ENCODE results near the gene EVA1A. TPM values are rescaled to one million over a fixed set of nuclear protein-coding genes. Genes with fewer than 3 reads are reported as not detected.
A peak's percentile ranks its signal among the peaks of the same experiment; 100 is the strongest.

Gene EVA1A, protein sequence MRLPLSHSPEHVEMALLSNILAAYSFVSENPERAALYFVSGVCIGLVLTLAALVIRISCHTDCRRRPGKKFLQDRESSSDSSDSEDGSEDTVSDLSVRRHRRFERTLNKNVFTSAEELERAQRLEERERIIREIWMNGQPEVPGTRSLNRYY
- total RNA-seq, result 1 to 10 TPM in 2 of 4 donors, not detected in 2; 1.3 to 1.6 TPM

DNA sequence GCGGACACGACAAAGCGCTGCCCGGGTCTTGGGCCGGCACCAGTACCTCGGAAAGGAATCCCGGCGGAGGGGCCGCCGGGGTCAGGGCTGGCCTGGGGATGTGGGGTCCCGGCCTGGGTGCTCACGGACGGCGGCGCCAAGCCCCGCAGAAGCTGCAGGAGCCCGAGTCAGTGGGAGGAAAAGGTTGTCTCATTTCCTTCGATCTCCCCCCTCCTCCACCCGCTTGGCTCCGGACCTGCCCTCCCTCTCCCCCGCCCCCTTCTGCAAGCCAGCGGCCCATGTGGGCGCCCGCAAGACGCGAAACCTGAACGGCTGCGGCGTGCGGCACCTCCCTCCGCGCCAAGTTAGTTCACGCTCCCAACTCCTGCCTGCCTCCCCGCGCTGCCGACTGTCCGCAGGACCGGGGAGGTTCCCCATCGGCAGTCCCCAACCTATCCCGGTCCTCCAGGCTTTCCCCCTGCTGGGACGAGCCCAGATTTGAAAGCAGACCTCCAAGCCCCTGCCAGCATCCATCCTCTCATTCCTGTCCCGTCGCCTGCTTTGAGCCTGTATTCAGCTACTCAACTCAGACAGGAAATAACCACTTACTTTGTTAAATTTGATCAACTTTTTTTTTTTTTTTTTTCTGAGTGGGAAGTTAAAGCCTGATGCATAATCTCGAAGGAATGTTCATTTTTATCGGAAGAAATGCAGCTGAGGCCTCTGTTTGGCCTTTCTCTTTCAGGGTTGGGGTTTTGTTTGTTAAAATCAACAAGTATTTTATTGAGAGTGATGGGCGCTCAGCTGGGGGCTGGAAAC is at the start of gene EVA1A:
TSS of gene EVA1A (minus strand) at position 172 of the 798 bp plus-strand sequence. CDS start 42,799 bp downstream, outside the sequence.
- Histone ChIP-seq H3K36me3 (no peaks in the 10 kb centered on the region), H3K27ac (peak within 1 kb of the TSS in 2 of 4 donors; percentile 28 to 54), H3K4me1 (peaks cover 0 to 23% (median 0%) of the 10 kb centered on the region in 4 donors), H3K4me3 (peak within 1 kb of the TSS; percentile 34 to 70 (median 56)), H3K27me3 (peaks cover 0 to 9% of the 10 kb centered on the region in 2 donors), H3K9me3 (no peaks in the 10 kb centered on the region)
- DNase-seq (ENCODE audit: low spot score in 2 of 2), result no peak
- 2 to 4% methylated on average over 22 to 42 of the region's 46 CpGs for WGBS, 2 donors
- TF ChIP-seq, protein P1, sequence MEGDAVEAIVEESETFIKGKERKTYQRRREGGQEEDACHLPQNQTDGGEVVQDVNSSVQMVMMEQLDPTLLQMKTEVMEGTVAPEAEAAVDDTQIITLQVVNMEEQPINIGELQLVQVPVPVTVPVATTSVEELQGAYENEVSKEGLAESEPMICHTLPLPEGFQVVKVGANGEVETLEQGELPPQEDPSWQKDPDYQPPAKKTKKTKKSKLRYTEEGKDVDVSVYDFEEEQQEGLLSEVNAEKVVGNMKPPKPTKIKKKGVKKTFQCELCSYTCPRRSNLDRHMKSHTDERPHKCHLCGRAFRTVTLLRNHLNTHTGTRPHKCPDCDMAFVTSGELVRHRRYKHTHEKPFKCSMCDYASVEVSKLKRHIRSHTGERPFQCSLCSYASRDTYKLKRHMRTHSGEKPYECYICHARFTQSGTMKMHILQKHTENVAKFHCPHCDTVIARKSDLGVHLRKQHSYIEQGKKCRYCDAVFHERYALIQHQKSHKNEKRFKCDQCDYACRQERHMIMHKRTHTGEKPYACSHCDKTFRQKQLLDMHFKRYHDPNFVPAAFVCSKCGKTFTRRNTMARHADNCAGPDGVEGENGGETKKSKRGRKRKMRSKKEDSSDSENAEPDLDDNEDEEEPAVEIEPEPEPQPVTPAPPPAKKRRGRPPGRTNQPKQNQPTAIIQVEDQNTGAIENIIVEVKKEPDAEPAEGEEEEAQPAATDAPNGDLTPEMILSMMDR (IDR thresholded peaks at IDR 0.05), result no peak
- TF ChIP-seq POLR2A (IDR thresholded peaks at IDR 0.05), result no peak
- TF ChIP-seq EP300 (IDR thresholded peaks at IDR 0.05), result no peak

DNA sequence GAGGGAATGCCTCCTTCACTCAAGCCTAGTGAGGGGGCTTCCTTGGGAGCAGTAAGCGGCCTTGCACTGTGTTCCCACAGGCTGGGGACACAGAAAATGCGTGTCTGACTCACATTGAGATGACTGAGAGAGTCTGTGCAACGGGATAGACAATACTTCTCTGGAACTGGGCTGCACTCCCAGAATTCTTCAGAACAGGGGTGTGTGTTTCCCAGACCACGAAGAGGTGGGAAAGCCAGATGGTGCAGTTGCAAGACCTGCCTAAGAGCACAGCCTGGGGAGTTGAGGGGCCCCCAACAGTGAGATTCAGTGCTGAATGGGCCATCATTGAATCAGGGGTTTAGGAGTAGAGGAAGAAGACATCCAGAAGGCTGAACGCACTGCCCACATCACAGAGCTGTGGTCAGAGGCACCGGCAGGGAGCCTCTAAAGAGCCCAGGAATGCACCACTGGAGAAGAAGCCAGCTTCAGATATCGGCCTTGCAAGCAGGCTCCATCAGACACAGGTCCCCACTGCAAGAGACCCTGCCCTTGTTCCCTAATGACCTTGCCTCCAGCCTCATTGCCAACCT is 49.3 kb upstream of the EVA1A start:
- Histone ChIP-seq H3K36me3 (no peaks in the 10 kb centered on the region), H3K4me1 (peaks cover 0 to 13% (median 0%) of the 10 kb centered on the region in 4 donors), H3K27ac (no peak overlapping the region), H3K27me3 (peaks cover 0 to 2% of the 10 kb centered on the region in 2 donors), H3K9me3 (no peaks in the 10 kb centered on the region), H3K4me3 (no peak overlapping the region)
- TF ChIP-seq POLR2A (IDR thresholded peaks at IDR 0.05) (no peak), EP300 (IDR thresholded peaks at IDR 0.05) (no peak)
- TF ChIP-seq, protein P1 (IDR thresholded peaks at IDR 0.05), result no peak
- DNase-seq (ENCODE audit: low spot score in 2 of 2), result no peak
- WGBS, 2 donors, result 74 to 79% methylated on average over 6 to 7 of the region's 7 CpGs

DNA sequence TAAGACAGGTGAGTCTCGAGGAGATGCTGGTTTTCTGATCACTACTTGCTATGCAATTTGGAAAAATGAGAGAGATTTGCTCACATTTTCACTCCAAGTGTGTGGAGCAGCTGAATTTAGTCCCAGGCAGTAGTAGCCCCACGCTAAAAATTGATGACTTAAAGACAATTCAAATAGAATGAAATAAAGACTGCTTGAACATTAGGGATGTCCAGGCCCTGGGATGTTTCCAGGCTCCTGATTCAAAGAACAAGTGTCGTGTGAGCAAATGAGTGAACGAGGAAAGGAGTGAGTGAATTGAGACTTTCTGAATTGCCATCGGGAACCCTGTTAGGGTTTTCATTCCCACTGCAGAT is 48.6 kb upstream of the EVA1A start:
- H3K4me1 ChIP-seq, result peaks cover 0 to 13% (median 0%) of the 10 kb centered on the region in 4 donors
- DNase-seq (ENCODE audit: low spot score in 2 of 2), result no peak
- TF ChIP-seq POLR2A (IDR thresholded peaks at IDR 0.05), result no peak
- no peak for TF ChIP-seq EP300 (IDR thresholded peaks at IDR 0.05)
- TF ChIP-seq, protein P1 (IDR thresholded peaks at IDR 0.05), result no peak
- H3K27ac ChIP-seq, result no peak overlapping the region
- no peaks in the 10 kb centered on the region for H3K9me3 ChIP-seq
- no peaks in the 10 kb centered on the region for H3K36me3 ChIP-seq
- no peak overlapping the region for H3K4me3 ChIP-seq
- H3K27me3 ChIP-seq, result peaks cover 0 to 2% of the 10 kb centered on the region in 2 donors
- WGBS, 2 donors, result 59 to 66% methylated on average over 5 of the region's 5 CpGs

DNA sequence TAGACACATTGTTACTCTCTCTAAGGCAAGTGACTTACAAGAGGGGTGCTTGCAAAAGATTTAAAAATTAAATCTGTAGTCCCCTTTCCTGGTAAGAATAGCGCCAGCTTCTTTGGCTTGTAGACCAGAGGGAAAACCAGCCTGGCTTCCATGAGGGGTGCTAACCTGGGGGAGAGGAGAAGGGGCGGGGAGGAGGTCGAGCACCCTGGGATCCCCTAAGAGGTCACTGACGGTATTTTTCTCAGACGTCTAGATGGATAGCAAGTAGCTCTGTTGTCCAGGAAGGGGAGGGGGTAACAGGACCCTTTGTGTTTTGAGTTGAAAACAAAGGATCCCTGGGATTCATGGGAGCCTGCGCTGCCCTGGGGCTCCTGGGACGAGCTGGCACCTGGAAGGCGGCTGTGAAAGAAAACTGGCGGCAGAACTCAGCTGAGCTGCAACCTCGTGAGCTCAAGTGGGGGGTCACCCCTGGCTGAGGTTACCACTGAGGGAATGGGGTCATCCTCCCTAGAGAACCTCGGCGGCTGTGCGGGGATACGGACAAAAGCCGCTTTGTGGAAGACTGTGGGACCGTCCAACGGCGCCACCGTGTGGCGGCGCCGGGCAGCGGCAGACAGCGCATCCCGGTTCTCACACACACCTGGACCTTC is 48.1 kb upstream of the EVA1A start:
- peaks cover 0 to 2% of the 10 kb centered on the region in 2 donors for H3K27me3 ChIP-seq
- H3K27ac ChIP-seq, result peak overlapping the region in 2 of 4 donors; percentile 37 to 57
- peak; percentile 31 to 42 for DNase-seq (ENCODE audit: low spot score in 2 of 2)
- 7 to 11% methylated on average over 16 to 25 of the region's 25 CpGs for WGBS, 2 donors
- TF ChIP-seq EP300 (IDR thresholded peaks at IDR 0.05), result no peak
- TF ChIP-seq, protein P1 (IDR thresholded peaks at IDR 0.05), result peak; percentile 76 to 85 (median 82)
- H3K36me3 ChIP-seq, result no peaks in the 10 kb centered on the region
- peak overlapping the region in 2 of 4 donors; percentile 15 to 30 for H3K4me3 ChIP-seq
- peaks cover 0 to 13% (median 0%) of the 10 kb centered on the region in 4 donors for H3K4me1 ChIP-seq
- no peaks in the 10 kb centered on the region for H3K9me3 ChIP-seq

All from tibial nerve (tissue), 4 donors.